ENCODE measurements around the gene CSMD2.

The CSMD2 gene

DNA sequence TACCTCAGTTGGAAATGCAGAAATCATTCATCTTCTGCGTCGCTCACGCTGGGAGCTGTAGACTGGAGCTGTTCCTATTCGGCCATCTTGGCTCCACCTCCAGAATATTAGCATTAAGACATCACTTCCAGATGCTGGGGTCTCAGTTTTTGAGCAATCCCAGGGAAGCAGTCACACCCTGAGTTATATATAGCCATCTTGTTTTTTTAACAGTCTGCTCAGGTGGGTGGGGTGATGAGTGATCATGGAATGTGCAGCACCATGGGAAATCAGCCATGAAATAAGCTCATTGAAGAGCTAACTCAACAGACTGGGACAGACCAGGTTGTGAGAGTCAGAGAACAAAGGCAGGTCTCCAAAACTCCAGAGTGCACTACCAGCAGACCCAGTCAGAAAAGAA is 328.1 kb downstream of the CSMD2 start:
- H3K36me3 ChIP-seq (ENCODE audit: insufficient read depth, low read length): no peaks in the 10 kb centered on the region
- H3K9ac ChIP-seq (ENCODE audit: low read depth, low read length): no peak overlapping the region
- H3K27me3 ChIP-seq (ENCODE audit: control insufficient read depth, insufficient read depth, low read length): no peaks in the 10 kb centered on the region
- H3K4me1 ChIP-seq (ENCODE audit: control insufficient read depth, insufficient read depth, low read length): no peaks in the 10 kb centered on the region
- H3K4me2 ChIP-seq (ENCODE audit: low read length): no peak overlapping the region
- no peaks in the 10 kb centered on the region for H3K9me3 ChIP-seq (replicated peaks; ENCODE audit: low read length)
- no peak overlapping the region for H3K4me3 ChIP-seq (ENCODE audit: low read length)

- Histone ChIP-seq H3K4me2 (ENCODE audit: low read length) (no peak overlapping the region), H3K4me1 (ENCODE audit: control insufficient read depth, insufficient read depth, low read length) (no peaks in the 10 kb centered on the region), H3K4me3 (ENCODE audit: low read length) (no peak overlapping the region), H3K27me3 (ENCODE audit: control insufficient read depth, insufficient read depth, low read length) (no peaks in the 10 kb centered on the region), H3K36me3 (ENCODE audit: insufficient read depth, low read length) (no peaks in the 10 kb centered on the region), H3K9me3 (replicated peaks; ENCODE audit: low read length) (no peaks in the 10 kb centered on the region), H3K9ac (ENCODE audit: low read depth, low read length) (no peak overlapping the region)
These were observed 336.4 kb downstream of the CSMD2 start for GRCh38 chr1:33828654-33829053.

- H3K4me3 ChIP-seq (ENCODE audit: low read length): no peak overlapping the region
- H3K9ac ChIP-seq (ENCODE audit: low read depth, low read length): no peak overlapping the region
- H3K27me3 ChIP-seq (ENCODE audit: control insufficient read depth, insufficient read depth, low read length): no peaks in the 10 kb centered on the region
- H3K36me3 ChIP-seq (ENCODE audit: insufficient read depth, low read length): no peaks in the 10 kb centered on the region
- no peaks in the 10 kb centered on the region for H3K9me3 ChIP-seq (replicated peaks; ENCODE audit: low read length)
- no peak overlapping the region for H3K4me2 ChIP-seq (ENCODE audit: low read length)
- no peaks in the 10 kb centered on the region for H3K4me1 ChIP-seq (ENCODE audit: control insufficient read depth, insufficient read depth, low read length)
These were observed 337.0 kb downstream of the CSMD2 start for GRCh38 chr1:33828059-33828458.

- Histone ChIP-seq H3K36me3 (ENCODE audit: insufficient read depth, low read length) (no peaks in the 10 kb centered on the region), H3K9me3 (replicated peaks; ENCODE audit: low read length) (no peaks in the 10 kb centered on the region), H3K4me3 (ENCODE audit: low read length) (no peak overlapping the region), H3K4me2 (ENCODE audit: low read length) (no peak overlapping the region), H3K4me1 (ENCODE audit: control insufficient read depth, insufficient read depth, low read length) (no peaks in the 10 kb centered on the region), H3K27me3 (ENCODE audit: control insufficient read depth, insufficient read depth, low read length) (no peaks in the 10 kb centered on the region), H3K9ac (ENCODE audit: low read depth, low read length) (no peak overlapping the region)
These were observed 338.3 kb downstream of the CSMD2 start for GRCh38 chr1:33826711-33827110.

DNA sequence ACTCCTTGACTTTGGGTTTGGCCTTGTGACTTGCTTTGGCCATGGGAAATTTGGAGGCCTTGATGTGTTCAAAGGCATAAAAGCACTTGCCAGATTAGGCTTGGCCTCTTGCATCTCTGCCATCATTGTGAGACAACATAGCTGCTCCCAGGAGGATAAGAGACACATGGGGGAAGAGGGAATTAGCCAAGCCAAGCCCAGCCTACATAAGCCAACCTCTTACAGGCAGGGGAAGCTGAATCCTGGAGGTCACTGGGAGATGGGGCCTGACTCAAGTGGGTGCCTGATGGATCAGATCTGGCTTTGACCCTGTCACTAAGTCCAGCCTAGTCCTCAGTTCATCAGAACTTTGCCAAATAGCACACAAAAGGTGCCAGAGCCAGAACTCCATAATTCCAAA is 338.7 kb downstream of the CSMD2 start:
- Histone ChIP-seq H3K9ac (ENCODE audit: low read depth, low read length) (no peak overlapping the region), H3K4me2 (ENCODE audit: low read length) (no peak overlapping the region), H3K4me3 (ENCODE audit: low read length) (no peak overlapping the region), H3K4me1 (ENCODE audit: control insufficient read depth, insufficient read depth, low read length) (no peaks in the 10 kb centered on the region), H3K27me3 (ENCODE audit: control insufficient read depth, insufficient read depth, low read length) (no peaks in the 10 kb centered on the region), H3K9me3 (replicated peaks; ENCODE audit: low read length) (no peaks in the 10 kb centered on the region), H3K36me3 (ENCODE audit: insufficient read depth, low read length) (no peaks in the 10 kb centered on the region)

DNA sequence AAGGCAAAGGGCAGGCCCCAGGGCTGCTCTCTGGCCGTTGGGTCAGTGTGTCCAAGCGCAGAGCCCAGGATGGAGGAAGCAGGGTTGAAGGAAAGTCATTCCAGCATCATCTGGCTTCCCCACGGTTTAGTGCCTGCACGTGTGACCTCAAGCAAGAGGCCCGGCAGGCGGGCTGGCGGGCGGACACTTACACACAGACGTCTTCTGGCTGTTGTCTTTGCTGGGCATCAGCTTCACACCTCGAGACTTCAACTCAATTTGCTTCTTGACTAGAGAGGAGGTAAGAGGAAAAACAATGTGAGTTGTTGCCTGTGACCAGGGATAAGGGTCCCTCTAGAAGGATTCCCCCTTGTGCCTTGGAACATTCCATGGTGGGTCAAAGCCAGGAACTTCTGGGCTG is 339.5 kb downstream of the CSMD2 start:
- H3K36me3 ChIP-seq (ENCODE audit: insufficient read depth, low read length): no peaks in the 10 kb centered on the region
- no peak overlapping the region for H3K4me2 ChIP-seq (ENCODE audit: low read length)
- no peaks in the 10 kb centered on the region for H3K9me3 ChIP-seq (replicated peaks; ENCODE audit: low read length)
- H3K4me3 ChIP-seq (ENCODE audit: low read length): no peak overlapping the region
- no peaks in the 10 kb centered on the region for H3K27me3 ChIP-seq (ENCODE audit: control insufficient read depth, insufficient read depth, low read length)
- no peaks in the 10 kb centered on the region for H3K4me1 ChIP-seq (ENCODE audit: control insufficient read depth, insufficient read depth, low read length)
- H3K9ac ChIP-seq (ENCODE audit: low read depth, low read length): no peak overlapping the region

DNA sequence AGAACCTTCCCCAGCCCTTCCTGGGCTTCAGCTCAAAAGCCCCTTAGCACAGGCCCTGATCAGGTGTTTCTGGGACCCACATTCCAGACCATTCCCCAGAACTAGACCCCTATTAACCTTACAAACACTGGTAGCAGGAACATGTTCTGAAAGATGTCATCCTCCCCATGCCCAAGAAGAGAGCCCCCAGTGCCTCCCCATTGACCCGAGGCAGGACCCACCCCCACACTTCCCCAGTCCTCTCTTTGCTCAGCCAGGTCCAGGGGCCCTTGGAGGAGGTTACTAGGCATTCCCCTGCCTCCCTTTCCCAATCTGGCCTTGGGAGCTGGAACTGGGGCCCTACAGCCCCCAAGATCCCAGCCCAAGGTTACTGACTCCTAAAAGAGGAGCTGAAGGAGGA is 340.1 kb downstream of the CSMD2 start:
- H3K9me3 ChIP-seq (replicated peaks; ENCODE audit: low read length): no peaks in the 10 kb centered on the region

DNA sequence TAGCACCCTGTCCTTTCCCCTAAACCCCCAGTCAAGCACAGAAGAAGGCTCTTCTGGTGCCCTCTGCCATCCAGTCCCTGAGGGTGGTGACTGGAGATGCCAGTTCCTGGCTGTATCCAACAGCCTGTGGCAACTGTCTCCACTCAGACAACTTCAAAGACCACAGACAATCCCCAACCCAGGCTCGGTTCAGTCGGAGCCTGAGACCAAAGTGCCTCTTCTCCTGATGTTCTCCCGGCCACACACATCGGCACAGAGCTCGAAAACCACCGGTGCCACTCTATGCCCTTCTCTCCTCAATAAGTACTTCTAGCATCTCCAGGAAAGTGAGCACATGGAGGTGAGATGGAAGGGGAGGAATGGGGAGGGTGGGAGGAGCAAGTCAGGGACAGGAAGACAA is 340.7 kb downstream of the CSMD2 start:
- H3K9me3 ChIP-seq (replicated peaks; ENCODE audit: low read length): no peaks in the 10 kb centered on the region
- H3K27me3 ChIP-seq (ENCODE audit: control insufficient read depth, insufficient read depth, low read length): no peaks in the 10 kb centered on the region
- no peaks in the 10 kb centered on the region for H3K4me1 ChIP-seq (ENCODE audit: control insufficient read depth, insufficient read depth, low read length)
- no peak overlapping the region for H3K4me2 ChIP-seq (ENCODE audit: low read length)
- H3K9ac ChIP-seq (ENCODE audit: low read depth, low read length): no peak overlapping the region
- H3K4me3 ChIP-seq (ENCODE audit: low read length): no peak overlapping the region
- H3K36me3 ChIP-seq (ENCODE audit: insufficient read depth, low read length): no peaks in the 10 kb centered on the region

More for the DNA sequence above, 340.1 kb downstream of the CSMD2 start:
- no peak overlapping the region for H3K9ac ChIP-seq (ENCODE audit: low read depth, low read length)
- no peak overlapping the region for H3K4me2 ChIP-seq (ENCODE audit: low read length)
- H3K27me3 ChIP-seq (ENCODE audit: control insufficient read depth, insufficient read depth, low read length): no peaks in the 10 kb centered on the region
- no peaks in the 10 kb centered on the region for H3K36me3 ChIP-seq (ENCODE audit: insufficient read depth, low read length)
- H3K4me3 ChIP-seq (ENCODE audit: low read length): no peak overlapping the region
- H3K4me1 ChIP-seq (ENCODE audit: control insufficient read depth, insufficient read depth, low read length): no peaks in the 10 kb centered on the region

DNA sequence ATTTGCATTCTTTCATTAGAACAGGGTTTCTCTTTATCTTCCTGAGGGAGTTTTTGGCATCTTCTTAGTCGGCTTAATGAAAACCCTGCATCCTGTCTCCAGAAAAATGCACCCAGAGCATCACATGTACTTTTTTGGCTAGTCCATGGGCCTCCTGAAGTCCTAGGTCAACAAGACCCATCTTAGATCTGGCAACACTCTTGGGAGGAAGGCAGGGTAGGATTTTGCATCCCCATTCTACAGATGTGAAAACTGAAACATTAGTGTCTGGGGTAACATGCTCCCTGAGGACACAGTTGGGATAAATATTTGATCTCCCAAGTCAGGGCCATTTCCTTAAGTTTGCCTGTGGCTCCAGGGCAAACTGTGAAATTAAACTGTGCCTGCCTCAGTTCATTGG is 341.2 kb downstream of the CSMD2 start:
- Histone ChIP-seq H3K4me3 (ENCODE audit: low read length) (no peak overlapping the region), H3K36me3 (ENCODE audit: insufficient read depth, low read length) (no peaks in the 10 kb centered on the region), H3K4me2 (ENCODE audit: low read length) (no peak overlapping the region)

DNA sequence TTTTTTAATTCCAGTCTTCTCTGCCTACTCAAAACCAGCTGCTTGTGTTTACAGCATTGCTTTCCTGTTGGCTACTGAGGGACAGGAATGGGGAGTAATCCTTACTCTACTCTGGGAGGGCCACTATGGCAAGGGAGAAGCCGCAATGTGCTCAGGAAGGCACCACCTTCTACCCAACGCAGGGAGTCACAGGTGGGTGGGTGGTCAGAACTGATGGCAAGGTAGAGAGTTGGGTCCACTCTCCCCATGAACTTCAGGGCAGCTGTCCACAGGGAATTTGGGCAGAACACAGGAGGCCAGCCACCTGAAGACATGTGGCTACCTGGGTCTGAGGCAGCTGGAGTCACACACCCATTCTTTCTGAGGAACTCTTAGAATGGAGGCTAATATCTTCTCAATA is 341.6 kb downstream of the CSMD2 start:
- Histone ChIP-seq H3K27me3 (ENCODE audit: control insufficient read depth, insufficient read depth, low read length) (no peaks in the 10 kb centered on the region), H3K9ac (ENCODE audit: low read depth, low read length) (no peak overlapping the region), H3K4me2 (ENCODE audit: low read length) (no peak overlapping the region), H3K36me3 (ENCODE audit: insufficient read depth, low read length) (no peaks in the 10 kb centered on the region), H3K4me1 (ENCODE audit: control insufficient read depth, insufficient read depth, low read length) (no peaks in the 10 kb centered on the region), H3K4me3 (ENCODE audit: low read length) (no peak overlapping the region), H3K9me3 (replicated peaks; ENCODE audit: low read length) (no peaks in the 10 kb centered on the region)

More for the DNA sequence above, 341.2 kb downstream of the CSMD2 start:
- H3K27me3 ChIP-seq (ENCODE audit: control insufficient read depth, insufficient read depth, low read length): no peaks in the 10 kb centered on the region
- no peaks in the 10 kb centered on the region for H3K9me3 ChIP-seq (replicated peaks; ENCODE audit: low read length)
- no peaks in the 10 kb centered on the region for H3K4me1 ChIP-seq (ENCODE audit: control insufficient read depth, insufficient read depth, low read length)
- no peak overlapping the region for H3K9ac ChIP-seq (ENCODE audit: low read depth, low read length)

GRCh38 chr1:33822396-33822795 is 342.6 kb downstream of the CSMD2 start:
- Histone ChIP-seq H3K4me1 (ENCODE audit: control insufficient read depth, insufficient read depth, low read length) (no peaks in the 10 kb centered on the region), H3K4me2 (ENCODE audit: low read length) (no peak overlapping the region), H3K9ac (ENCODE audit: low read depth, low read length) (no peak overlapping the region), H3K27me3 (ENCODE audit: control insufficient read depth, insufficient read depth, low read length) (no peaks in the 10 kb centered on the region), H3K36me3 (ENCODE audit: insufficient read depth, low read length) (no peaks in the 10 kb centered on the region), H3K9me3 (replicated peaks; ENCODE audit: low read length) (no peaks in the 10 kb centered on the region), H3K4me3 (ENCODE audit: low read length) (no peak overlapping the region)

DNA sequence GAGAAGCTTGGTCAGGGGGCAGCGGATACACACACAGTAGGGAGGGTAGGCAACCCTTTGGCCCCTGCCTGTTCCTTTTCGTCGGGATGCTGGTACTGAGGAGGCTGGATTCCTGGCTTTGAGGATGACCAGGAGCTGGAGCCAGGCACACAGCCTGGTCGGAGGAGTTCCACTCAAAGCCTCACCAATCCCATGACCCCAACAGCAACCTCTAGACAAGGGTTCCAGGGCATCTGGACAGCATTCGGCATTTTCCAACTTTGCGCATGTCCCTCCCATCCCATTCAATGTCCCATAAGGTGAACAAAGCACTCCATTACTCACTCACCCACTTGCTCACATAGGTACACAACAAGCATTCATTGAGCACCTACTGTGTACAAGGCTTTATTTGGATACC is 343.7 kb downstream of the CSMD2 start:
- Histone ChIP-seq H3K9ac (ENCODE audit: low read depth, low read length) (no peak overlapping the region), H3K4me1 (ENCODE audit: control insufficient read depth, insufficient read depth, low read length) (no peaks in the 10 kb centered on the region), H3K4me2 (ENCODE audit: low read length) (no peak overlapping the region), H3K4me3 (ENCODE audit: low read length) (no peak overlapping the region), H3K36me3 (ENCODE audit: insufficient read depth, low read length) (no peaks in the 10 kb centered on the region), H3K27me3 (ENCODE audit: control insufficient read depth, insufficient read depth, low read length) (no peaks in the 10 kb centered on the region), H3K9me3 (replicated peaks; ENCODE audit: low read length) (no peaks in the 10 kb centered on the region)

Data from skeletal muscle satellite cell (primary cell).